ENCODE data around the gene CCDC183. TPM values are rescaled to one million over a fixed set of nuclear protein-coding genes. Genes with fewer than 3 reads are reported as not detected.

The CCDC183 gene
- total RNA-seq, 2 experiments from 2014 or later, result 0.88 to 1.3 TPM

- no peaks in the 10 kb centered on the region for H4K20me1 ChIP-seq (ENCODE audit: insufficient read depth, low read length)
- H3K4me3 ChIP-seq (ENCODE audit: low read depth, low read length, poor library complexity, severe bottlenecking), result no peak overlapping the region
- H2AFZ ChIP-seq (ENCODE audit: low read length), result no peak overlapping the region
- no peaks in the 10 kb centered on the region for H3K79me2 ChIP-seq (ENCODE audit: insufficient read depth, low read depth, low read length)
- intact Hi-C loops (cut with micrococcal nuclease; ENCODE audit: unreplicated experiment), result no loop called here
- no peak overlapping the region for H3K4me2 ChIP-seq (ENCODE audit: low read length)
- POLR2A ChIA-PET, result no interaction called here
- H3K4me1 ChIP-seq (ENCODE audit: insufficient read depth, low read length, poor library complexity, severe bottlenecking), result peaks cover 6% of the 10 kb centered on the region
- H3K9me2 ChIP-seq (ENCODE audit: insufficient read depth, low read length), result no peaks in the 10 kb centered on the region
- no TSS peak for BruUV-seq (replicated peaks)
- CTCF ChIA-PET (ENCODE audit: unreplicated experiment), result no interaction called here
- no peaks in the 10 kb centered on the region for H3K36me3 ChIP-seq (ENCODE audit: insufficient read depth, low read length)
- no peak for TF ChIP-seq EZH2phosphoT487 (IDR thresholded peaks at IDR 0.05; ENCODE audit: borderline replicate concordance, low read depth, low read length)
- TF ChIP-seq CTCF (conservative IDR thresholded peaks at IDR 0.05; ENCODE audit: low read length), result no peak
- H3K27ac ChIP-seq (ENCODE audit: low read depth, low read length, poor library complexity, severe bottlenecking), result no peak overlapping the region
- H3K9me3 ChIP-seq (ENCODE audit: low read length), result peaks cover 14% of the 10 kb centered on the region
- DNase-seq (ENCODE audit: low spot score), result no peak
Observed at GRCh38 chr9:136747161-136748060, 48.7 kb upstream of the CCDC183 start.

GRCh38 chr9:136748201-136748600, 47.9 kb upstream of the CCDC183 start, which contains the start of gene LCN6:
Gene LCN6 (minus strand): TSS chr9:136748525. CDS start chr9:136748483, 42 bp downstream.
- POLR2A ChIA-PET, result no interaction called here
- TF ChIP-seq EZH2phosphoT487 (IDR thresholded peaks at IDR 0.05; ENCODE audit: borderline replicate concordance, low read depth, low read length) (no peak), CTCF (conservative IDR thresholded peaks at IDR 0.05; ENCODE audit: low read length) (no peak)
- H3K9me2 ChIP-seq (ENCODE audit: insufficient read depth, low read length), result no peaks in the 10 kb centered on the region
- H3K9me3 ChIP-seq (ENCODE audit: low read length), result peaks cover 19% of the 10 kb centered on the region
- DNase-seq (ENCODE audit: low spot score), result no peak
- intact Hi-C loops (cut with micrococcal nuclease; ENCODE audit: unreplicated experiment), result no loop called here
- no peak within 1 kb of the TSS for H2AFZ ChIP-seq (ENCODE audit: low read length)
- H3K36me3 ChIP-seq (ENCODE audit: insufficient read depth, low read length), result no peaks in the 10 kb centered on the region
- no TSS peak for BruUV-seq (replicated peaks)
- no peak within 1 kb of the TSS for H3K4me2 ChIP-seq (ENCODE audit: low read length)
- no peak within 1 kb of the TSS for H3K4me3 ChIP-seq (ENCODE audit: low read depth, low read length, poor library complexity, severe bottlenecking)
- peaks cover 6% of the 10 kb centered on the region for H3K4me1 ChIP-seq (ENCODE audit: insufficient read depth, low read length, poor library complexity, severe bottlenecking)
- H4K20me1 ChIP-seq (ENCODE audit: insufficient read depth, low read length), result no peaks in the 10 kb centered on the region
- CTCF ChIA-PET (ENCODE audit: unreplicated experiment), result no interaction called here
- H3K27ac ChIP-seq (ENCODE audit: low read depth, low read length, poor library complexity, severe bottlenecking), result no peak within 1 kb of the TSS
- H3K79me2 ChIP-seq (ENCODE audit: insufficient read depth, low read depth, low read length), result no peaks in the 10 kb centered on the region

Data from OCI-LY7 (cell line).